ENCODE data around the gene DCLRE1B.

- TF ChIP-seq EZH2 (IDR thresholded peaks at IDR 0.05; ENCODE audit: low read length) (no peak), CTCF (optimal IDR thresholded peaks at IDR 0.05 in 1 of 3, IDR thresholded peaks at IDR 0.05 in 1 of 3, conservative IDR thresholded peaks at IDR 0.05 in 1 of 3; ENCODE audit: extremely low read depth in 1 of 3, insufficient read depth in 2 of 3, low read length in 3 of 3) (no peak)
Measured at GRCh38 chr1:113856401-113856790, 48.7 kb upstream of the DCLRE1B start.
